HG03196 (cell line): ENCODE results near the gene TMUB1.
A peak's percentile ranks its signal among the peaks of the same experiment; 100 is the strongest.

ENCODE experiments used
- ATAC-seq: cut with Tn5 transposase; IDR thresholded peaks from one replicate; pipeline ENCODE4 v1.9.1; 2021; ENCODE audit not compliant: unreplicated experiment

TMUB1 gene

DNA sequence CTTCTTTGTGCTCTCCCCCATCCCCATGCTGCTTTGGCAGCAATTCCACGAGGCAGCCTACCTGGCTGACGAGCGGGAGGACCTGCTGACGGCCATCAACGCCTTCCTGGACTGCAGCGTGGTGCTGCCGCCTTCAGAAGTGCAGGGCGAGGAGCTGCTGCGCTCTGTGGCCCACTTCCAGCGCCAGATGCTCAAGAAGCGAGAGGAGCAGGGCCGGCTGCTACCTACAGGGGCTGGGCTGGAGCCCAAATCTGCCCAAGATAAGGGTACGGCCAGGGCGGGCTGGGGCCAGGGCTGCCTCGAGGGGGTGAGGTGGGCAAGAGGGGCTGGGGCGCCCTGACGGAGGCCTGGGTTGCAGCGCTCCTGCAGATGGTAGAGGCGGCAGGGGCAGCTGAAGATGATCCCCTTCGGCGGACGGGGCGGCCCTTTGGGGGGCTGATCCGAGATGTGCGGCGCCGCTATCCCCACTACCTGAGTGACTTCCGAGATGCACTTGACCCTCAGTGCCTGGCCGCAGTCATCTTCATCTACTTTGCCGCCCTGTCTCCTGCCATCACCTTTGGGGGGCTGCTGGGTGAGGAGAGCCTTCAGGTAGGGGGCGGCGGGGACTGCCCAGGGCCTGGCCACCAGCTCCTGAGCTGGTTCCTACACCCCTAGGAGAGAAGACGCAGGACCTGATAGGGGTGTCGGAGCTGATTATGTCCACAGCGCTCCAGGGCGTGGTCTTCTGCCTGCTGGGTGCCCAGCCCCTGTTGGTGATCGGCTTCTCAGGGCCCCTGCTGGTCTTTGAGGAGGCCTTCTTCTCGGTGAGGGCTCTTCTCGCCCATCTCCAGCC, 12.0 kb downstream of the TMUB1 start:
- no peak for ATAC-seq

DNA sequence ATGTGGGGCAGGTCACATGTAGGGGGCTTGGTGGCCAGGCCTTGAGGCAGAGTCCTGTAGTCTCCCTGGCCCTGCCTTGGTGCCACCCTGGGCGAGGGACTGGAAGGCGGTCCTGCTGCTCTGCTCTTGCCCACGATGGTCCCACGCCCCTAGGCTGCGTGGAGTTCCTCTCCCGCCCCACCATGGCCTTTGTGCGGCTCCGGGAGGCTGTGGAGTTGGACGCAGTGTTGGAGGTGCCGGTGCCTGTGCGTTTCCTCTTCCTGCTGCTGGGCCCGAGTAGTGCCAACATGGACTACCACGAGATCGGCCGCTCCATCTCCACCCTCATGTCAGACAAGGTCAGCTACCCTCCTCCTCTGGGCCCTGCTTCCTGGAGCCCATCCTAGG, 12.7 kb downstream of the TMUB1 start:
- no peak for ATAC-seq

DNA sequence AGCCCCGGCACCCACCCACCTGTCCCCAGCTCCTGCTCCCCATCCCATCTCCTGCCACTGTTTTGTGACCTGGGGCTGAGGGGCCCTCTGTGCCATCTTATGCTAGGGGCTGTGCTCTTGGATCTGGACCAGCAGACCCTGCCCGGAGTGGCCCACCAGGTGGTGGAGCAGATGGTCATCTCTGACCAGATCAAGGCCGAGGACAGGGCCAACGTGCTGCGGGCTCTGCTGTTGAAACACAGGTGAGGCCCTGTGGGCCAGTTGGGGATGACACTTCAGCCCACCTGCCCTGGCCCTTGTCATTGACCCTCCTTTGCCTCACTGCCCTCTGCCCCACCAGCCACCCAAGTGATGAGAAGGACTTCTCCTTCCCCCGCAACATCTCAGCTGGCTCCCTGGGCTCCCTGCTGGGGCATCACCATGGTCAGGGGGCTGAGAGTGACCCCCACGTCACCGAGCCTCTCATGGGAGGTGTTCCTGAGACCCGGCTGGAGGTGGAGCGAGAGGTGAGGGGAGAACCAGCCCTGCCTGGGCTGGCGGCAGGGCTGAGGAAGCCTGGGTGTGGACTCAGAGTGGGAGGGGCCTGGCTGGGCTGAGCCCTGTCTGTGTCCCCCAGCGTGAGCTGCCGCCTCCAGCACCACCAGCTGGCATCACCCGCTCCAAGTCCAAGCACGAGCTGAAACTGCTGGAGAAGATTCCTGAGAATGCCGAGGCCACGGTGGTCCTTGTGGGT, 13.3 kb downstream of the TMUB1 start:
- no peak for ATAC-seq

DNA sequence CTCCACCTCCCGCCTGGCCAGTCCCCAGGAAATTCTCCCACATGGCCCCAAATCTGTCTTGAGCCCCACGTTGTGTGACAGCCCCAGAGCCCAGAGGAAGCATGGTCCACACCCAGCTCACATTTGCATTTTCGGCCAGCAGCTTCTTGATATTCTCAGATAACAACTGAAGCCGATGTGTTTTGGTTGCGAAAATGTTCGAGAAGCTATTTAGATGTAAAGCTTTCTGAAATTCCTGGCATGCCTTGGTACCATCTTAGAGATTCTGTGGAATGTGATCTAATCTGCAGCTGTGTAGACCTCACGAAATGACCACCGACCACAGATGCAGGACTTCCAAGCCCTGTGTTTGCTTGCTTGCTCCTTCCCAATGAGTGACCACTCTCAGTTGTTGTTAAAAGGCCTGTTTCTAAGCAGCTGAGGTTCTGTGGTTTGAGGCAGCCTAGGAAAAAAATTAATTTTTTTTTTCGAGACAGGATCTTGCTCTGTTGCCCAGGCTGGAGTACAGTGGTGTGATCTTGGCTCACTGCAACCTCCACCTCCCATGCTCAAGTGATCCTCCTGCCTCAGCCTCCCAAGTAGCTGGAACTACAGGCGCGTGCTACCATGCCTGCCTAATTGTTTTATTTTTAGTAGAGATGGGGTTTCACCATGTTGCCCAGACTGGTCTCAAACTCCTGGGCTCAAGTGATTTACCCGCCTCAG, 15.1 kb downstream of the TMUB1 start:
- ATAC-seq, result no peak

DNA sequence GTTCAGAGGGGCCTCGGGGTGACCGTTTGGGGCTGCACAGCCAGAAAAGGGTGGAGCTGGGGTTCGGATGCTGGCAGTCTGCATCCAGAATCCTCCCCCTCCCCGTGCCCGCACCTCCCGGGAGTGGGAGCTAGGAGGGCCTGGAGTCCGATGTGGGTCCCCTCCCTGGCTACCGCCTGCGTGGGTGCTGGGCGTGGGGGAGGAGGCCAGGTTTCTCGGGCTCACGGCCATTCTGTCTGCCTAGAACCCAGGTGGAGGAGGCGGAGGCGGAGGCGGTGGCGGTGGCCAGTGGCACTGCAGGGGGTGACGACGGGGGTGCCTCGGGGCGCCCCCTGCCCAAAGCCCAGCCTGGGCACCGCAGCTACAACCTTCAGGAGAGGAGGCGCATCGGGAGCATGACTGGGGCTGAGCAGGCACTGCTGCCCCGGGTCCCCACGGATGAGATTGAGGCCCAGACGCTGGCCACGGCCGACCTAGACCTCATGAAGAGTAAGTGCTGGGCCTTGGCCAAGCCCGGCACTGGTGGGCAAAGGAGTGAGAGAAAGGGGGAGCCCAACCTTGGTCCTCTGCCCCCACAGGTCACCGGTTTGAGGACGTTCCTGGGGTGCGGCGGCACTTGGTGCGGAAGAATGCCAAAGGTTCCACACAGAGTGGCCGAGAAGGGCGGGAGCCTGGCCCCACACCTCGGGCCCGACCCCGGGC, 16.9 kb downstream of the TMUB1 start:
- ATAC-seq, result no peak

DNA sequence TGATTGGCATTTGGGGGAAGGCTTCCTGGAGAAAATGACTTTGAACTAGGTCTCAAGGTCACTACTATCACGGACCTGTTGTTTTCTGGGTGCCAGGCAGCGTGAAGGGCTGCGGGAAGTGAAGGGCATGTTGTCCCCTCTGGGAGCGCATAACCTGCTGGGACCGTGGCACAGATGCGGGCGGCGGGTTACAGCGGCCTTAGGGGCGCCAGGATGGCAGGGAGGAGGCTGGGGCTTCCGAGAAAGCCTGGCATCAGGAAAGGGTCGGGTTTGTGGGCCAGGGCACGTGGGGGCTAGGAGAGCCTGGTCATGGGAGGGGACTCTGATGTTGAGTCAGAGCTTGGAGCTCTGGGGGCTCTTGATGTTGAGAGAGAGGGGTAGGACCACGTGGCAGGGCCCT, 17.8 kb downstream of the TMUB1 start:
- ATAC-seq, result no peak

DNA sequence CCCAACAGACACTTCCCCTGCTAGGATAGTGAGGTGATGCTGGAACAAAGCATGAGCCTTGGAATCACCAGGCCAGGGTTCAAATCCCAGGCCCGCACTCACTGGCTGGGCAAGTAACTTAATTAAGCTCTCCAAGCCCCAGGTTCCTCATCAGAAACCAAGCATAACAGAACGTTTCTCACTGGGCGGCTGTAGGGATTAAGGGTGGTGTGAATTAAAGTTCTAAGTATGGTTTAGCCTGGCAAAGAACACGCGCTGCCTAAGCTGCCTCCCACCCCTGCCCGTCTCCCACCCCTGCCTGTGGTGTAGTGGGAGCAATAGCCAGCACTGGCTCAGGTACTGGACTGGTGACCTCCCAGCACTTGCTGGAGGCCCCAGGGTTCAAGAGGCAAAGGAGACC, 18.3 kb downstream of the TMUB1 start:
- ATAC-seq, result no peak

DNA sequence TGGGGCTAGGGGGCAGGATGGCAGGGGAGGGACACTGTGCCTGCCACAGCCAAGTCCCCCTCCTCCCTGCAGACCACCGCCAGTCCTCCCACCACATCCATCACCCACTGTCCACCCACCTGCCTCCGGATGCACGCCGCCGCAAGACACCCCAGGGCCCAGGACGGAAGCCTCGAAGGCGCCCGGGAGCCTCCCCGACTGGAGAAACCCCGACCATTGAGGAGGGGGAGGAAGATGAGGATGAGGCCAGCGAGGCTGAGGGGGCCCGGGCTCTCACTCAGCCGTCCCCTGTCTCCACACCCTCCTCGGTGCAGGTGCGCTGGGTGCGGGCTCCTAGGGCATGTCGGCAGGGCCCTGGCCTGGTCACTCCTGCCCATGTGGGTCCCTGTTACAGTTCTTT, 18.8 kb downstream of the TMUB1 start:
- ATAC-seq, result no peak

DNA sequence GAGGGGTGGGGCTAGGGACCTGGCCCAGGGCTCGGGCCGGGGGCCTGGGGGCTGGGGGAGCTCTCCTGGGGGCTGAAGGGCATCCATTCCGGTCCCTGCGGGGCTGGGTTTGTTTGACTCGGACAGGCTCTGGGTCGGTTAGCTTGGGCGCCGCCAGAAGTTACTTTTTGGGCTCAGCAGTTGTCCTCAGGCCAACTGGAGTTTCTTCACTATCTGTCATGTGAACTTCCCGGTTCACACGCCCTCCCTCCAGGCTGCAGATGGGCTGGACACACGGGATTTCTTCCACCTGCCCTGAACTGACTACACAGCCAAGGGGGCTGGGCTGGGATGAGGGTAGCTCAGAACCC, 20.1 kb downstream of the TMUB1 start:
- ATAC-seq, result no peak

DNA sequence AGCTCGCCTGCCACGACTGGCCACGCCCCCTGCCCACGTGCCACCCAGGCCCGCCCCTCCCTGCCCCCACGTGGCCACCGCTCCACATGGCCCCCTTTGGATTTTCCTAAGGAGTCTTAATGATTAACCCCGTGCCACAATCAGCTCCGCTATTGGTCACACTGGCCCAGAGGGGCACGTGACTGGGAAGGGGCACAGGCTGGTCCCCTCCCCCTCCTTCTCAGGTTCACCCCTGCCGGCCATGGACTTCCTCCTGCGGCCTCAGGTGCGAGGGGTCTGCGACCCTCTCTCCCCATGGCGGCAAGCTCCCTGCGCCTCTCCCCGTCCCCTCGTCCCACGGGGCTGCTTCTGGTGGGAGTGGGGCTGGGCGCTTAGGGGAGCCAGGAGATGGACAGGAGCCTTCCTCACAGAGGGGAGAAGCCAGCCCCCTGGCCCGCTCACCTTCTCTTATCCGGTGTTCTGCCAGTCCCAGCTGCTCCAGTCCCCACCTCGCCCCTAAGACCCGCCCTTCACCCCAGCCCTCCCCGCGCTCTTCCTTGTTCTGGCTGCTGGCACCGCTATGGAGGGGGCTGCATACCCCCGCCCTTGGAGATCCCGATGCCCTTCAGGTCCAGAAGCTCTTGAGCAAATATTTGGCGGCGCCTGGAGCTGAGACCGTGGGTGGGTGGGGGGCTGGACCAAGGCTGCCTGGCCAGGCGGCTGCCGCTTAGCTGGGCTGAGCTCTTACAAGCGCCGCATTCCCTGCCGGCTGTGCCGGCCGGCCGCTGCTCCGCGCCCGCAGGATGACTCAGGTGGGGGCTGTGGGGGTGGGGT, 20.7 kb downstream of the TMUB1 start:
- ATAC-seq, result no peak

DNA sequence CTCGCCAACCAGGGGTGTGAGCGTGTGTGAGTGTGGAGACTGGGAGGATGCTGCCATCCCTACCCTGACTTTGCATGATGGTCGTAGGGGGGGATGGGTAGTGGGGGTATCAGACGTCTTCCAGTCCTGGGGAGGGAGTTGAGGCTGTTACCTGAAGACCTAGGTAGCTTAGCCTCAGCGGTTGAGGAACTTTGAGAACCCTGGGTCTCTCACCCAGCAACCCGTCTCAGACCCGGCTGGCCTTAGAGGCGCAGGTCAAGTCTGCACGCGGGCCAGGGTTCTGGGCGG, 21.2 kb downstream of the TMUB1 start:
- ATAC-seq, result no peak

DNA sequence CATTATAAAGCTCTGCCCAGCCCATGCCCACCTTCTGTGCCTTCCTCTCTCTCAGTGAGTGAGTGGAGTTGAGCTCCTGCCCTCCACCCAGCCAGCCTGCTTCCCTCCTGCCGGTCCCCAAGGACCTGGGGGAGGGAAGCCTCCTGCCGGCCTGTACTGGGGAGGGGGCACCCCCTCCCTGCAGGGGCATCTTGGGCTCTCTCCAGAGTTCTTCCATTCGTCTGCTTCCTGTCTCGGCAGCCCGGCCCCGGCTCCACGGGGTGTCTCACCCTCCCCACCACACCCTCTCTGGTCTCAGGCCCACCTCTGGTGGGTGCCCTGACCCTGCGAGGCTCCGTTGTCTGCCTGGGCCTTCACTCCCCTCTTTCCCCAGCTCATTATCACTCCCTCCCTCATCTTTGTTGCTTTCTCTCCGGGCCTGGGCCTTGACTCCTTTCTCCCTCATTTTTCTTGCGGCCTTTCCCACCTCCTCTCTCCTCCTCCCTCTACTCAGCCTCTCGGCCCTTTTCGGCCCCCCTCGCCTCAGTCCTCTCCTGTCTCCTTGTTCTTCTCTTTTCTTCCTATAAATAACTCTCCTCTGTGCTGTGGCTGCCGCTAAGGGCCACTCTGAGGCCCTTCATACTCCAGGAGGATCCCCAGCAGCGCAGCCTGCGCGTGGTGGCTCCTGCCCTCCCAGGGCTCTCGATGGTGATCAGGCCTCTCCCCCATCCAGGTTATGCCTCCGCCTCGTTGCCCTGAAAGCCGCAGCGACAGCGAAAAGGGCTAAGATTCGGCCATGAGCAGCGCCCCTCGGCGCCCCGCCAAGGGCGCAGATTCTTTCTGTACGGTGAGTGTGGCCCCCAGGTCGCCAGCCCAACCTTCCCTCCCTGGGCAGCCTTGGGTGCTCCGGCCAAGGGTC, 21.8 kb downstream of the TMUB1 start:
- ATAC-seq, result no peak

DNA sequence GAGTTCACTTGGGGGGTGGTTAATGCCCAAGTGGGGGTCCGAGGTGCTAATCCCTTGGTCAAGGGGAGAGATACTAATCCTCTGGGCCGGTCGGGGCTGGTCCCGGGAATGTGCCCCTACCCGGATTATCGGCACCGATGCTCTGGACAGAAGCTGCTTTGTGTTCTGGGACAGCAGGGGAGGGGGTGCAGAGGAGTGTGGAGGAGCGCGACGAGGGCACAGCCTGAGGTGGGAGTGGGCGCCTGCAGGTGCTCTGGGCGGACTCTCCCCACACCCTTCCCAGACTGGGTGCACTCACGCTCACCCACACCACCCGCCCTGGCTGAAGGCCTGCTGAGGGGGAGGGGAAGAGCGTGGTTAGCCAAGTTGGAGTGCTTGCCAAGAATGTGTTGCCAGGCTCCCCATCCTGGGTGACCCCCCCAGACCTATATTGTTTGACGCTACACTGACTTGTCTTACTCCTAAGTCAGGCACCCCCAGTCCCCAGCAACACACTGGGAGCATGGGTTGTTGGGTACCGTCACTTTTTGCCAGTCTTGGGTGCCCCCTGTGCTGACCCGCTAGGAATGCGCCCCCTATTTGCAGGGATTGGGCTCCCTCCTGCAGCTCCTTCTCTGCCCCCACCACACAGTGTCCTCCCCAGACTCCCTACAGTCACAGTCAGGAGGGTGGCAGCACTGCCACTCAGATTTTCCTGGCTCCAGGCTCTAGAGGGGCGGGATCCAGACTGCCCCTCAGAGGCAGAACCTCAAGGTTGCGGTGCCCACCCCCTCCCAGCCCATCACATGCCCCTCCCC, 22.7 kb downstream of the TMUB1 start:
- no peak for ATAC-seq

DNA sequence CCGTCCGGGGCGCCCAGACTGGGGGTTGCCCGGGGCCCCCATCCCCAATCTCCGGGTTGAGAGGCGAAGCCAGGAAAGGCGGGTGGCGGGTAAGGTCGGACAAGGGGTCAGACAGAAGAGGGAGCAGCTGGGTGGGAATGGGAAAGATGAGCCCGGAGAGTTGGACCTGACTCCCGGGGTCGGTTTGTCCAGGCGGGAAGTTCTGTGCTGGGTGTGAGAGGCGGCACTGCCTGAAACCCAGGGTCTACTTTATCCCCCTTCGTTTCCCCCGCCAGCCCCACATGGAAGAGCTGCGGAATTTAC, 23.2 kb downstream of the TMUB1 start:
- no peak for ATAC-seq

DNA sequence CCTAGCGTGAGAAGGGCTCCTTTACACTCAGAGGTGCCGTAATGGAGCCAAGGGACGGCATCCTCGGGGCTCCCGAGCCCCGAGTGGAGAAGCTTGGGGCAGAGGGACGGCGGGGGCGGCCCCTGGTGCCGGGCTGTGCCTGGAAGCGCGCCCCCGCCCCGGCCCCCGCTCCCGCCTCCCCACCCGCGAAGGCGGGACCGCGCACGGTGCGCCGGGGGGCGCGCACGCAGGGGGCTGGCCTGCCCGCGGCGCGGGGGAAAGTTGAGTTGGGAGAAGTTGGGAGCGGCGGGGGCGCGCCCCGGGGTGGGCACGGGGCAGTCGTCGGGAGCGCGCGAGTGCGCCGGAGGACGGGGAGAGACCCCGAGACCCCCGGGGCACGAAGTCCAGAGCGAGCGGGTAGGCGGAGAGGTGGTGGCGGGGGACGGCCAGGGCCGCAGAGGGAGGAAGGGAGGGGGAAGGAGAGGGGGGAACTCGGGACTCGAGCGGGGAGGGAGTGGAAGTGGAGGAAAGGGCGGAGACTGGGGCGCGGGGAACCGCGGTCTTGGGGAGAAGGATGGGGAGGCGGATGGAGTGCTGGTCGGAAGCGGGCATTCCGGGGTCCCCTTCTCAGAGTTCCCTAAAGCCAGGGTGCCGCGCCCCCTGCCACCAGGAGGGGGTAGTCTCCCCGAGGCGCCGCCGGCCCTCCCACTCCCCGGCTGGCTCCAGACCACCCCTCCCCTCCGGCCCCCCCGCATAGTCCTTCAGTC, 23.8 kb downstream of the TMUB1 start, which contains the start of gene SLC4A2:
Gene SLC4A2, plus strand, starts transcription at position 223 of the 746 bp plus-strand sequence. CDS start 2,399 bp downstream, outside the sequence.
- peak; percentile 31 for ATAC-seq

DNA sequence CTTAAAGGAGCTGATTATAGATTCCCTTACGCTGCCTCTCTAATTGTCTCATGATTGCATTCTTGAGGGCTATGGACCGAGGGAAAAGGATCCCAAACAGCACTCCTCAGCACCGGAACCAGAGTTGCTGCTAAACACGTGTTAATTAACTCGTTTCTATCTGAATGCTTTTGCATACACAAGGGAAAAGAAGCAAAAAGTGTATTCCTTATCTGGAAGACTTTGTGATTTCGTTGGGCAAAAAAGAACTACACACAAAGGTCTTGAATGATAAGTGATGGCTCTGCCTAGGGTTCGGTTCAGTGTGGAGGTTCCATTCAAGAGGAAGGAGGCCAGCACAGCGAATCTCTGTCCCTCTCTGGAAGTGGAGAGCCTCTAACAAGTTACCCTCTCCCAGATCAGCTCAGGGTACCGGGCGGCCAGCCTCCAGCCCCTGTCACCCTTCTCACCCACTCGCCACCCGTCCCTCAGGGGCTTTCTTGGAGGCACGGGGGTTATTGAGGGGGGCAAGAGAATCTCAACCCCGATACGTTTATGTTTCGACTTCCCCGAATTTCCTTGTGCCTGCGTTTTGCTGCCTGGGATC, 24.4 kb downstream of the TMUB1 start:
- no peak for ATAC-seq

DNA sequence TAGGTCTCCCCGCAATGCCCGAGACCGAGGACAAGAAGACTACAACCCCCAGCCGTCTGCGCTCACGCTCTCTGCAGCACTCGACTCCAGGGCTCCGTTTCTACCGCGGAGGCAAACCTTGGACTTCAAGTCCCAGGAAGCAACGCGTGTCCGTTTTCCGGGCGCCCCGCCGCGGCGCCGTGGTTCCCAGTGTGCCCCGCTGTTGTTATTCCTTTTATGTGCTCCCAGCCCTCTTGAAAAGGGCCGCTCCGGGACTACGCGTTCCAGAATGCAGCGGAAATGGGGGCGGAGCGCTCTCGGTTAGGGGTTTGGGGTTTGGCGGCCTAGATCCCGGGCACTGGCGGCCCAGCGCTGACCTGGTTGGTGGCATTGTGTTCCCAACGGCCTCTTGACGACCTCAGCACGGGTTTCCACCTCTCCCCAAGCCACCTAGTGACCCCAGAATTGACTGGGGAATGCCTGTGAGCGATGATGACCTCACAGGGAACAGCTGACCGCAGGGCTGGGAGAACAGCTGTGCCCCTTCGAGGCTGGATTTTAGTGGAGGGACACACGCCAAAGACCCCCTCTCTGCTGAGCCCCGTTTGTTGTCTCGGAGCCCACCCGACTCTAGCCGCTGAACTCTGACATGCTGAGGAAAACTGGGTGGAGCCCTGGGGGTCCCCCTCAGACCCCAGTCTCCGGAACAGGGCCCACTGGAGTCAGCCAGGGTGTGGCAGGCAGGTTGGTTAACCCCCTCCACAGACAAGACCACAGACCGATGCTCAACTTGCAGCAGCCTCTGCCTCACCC, 25.1 kb downstream of the TMUB1 start:
- ATAC-seq, result peak; percentile 84
